Stimulated activated CD4-positive, alpha-beta T cell treated with anti-CD3 and anti-CD28 coated beads, Interleukin-2, amount 100 ng/mL, for 24 hours (primary cell): Measurements from ENCODE around the gene FIGN.

Source experiments
- DNase-seq, 2 donors: peaks; one replicate each; pipeline ENCODE4 v3.0.0-alpha.2; 2020

FIGN gene

GRCh38 chr2:163553601-163554000, 182.2 kb downstream of the FIGN start:
- DNase-seq = no peak

GRCh38 chr2:163552758-163553157, 183.1 kb downstream of the FIGN start:
- no peak for DNase-seq

- DNase-seq = no peak
Observed at GRCh38 chr2:163551616-163552373, 184.0 kb downstream of the FIGN start.

GRCh38 chr2:163548970-163549369, 186.8 kb downstream of the FIGN start:
- DNase-seq = no peak
